ENCODE data around the gene SLC39A12. TPM values are rescaled to one million over a fixed set of nuclear protein-coding genes. Genes with fewer than 3 reads are reported as not detected.

SLC39A12 gene
- total and polyA plus RNA-seq, 2 of the 8 experiments (the other 6 are each of a cell fraction or from before 2014, with no cell fraction given): not detected

GRCh38 chr10:17980846-17981565 is 29.3 kb downstream of the SLC39A12 start (continued):
- TF ChIP-seq JUND (IDR thresholded peaks at IDR 0.05; ENCODE audit: low read length) (no peak), SAP30 (IDR thresholded peaks at IDR 0.05; ENCODE audit: insufficient read depth, insufficient replicate concordance, low read length) (no peak), NRF1 (IDR thresholded peaks at IDR 0.05; ENCODE audit: low read depth, low read length) (no peak)
